ENCODE results near the gene DGUOK.

Gene DGUOK

DNA sequence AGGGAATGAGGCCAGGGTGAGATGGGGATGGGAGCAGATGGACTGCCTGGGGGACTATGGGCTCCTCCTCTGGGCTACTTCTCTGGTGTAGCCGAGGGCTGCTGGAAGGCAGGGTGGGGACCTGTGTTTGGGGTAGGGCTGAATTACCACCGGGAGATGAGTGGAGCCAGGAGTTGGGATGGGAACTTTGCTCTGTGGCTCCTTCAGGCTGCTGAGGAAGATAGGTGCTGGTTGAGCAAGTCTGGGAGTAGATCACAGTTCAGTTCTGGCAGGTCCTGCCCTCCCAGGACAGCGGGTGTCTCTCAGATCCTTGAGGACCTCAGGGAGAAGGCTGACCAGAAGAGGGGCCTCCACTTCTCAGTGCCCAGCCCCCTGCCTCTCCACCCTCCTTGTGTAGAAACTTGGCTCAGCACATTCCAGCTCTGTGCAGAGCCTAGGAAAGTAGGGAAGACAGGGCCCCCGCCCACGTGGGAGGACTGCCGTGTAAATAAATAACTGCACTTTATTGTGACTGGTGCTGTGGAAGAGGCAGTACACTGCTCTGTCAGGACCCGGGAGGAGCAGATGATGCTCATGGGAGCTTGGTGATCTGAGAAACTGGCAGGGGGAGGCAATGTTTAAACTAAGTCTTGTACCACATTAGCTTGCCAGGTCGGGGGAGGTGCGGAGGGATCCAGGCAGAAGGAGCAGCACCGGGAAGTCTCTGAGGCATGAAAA is 73.4 kb downstream of the DGUOK start:
- DNase-seq (ENCODE audit: low spot score): no peak

- DNase-seq (ENCODE audit: low spot score): no peak
Observed at GRCh38 chr2:74000666-74001065, 74.0 kb downstream of the DGUOK start.

DNA sequence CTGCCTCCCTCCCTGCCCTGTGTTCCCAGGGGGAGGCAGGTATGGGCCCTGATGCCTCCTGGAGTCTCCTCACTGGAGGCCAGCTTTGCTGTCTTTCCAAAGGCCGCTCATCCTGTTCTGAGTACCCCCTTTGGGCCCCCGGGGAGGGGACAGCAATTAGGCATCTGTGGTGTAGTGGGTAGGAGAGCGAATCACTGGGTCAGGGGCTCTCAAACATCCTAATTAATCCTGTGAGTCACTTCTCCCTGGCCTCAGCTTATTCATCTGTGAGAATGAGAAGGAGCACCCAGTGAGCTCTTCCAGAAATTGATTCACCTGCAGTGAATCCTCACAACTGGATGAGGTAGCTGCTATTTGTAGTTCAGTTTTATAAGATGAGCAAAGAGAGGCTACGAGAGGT is 74.4 kb downstream of the DGUOK start:
- DNase-seq (ENCODE audit: low spot score): no peak

DNA sequence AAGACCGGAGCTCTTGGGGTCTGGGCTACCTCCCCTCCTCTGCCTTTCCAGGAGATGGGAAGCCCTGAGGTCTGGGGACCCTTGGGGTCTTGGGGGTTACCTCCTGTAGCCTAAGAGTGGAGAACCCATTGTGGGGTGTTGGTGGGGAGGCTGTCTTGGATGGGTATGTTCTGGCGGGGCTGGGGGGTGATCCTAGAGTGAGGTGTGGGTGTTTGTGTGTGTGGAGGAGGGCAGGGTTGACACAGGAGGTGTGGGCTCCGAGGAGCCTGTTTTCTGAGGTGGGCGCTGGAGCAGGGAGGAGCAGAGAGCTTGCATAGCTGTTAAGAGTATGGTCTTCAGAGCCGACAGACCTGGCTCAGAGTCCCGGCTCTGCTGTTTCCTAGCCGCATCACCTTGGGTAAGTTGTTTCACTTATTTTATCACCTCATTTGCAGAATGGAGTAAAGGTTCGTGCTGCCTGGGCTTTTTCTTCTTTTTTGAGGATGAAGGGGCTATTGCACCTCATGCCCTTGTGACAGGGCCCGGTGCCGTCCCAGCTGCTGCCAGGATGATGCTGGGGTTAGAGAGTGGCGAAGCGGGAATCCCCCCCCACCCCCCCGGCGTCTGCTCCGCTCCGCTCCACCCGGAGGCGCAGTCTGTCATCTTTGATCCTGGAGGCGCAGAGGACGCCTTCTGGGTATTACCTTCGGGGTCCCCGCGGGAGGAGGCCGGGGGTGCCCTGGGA is 75.3 kb downstream of the DGUOK start:
- DNase-seq (ENCODE audit: low spot score): no peak

DNA sequence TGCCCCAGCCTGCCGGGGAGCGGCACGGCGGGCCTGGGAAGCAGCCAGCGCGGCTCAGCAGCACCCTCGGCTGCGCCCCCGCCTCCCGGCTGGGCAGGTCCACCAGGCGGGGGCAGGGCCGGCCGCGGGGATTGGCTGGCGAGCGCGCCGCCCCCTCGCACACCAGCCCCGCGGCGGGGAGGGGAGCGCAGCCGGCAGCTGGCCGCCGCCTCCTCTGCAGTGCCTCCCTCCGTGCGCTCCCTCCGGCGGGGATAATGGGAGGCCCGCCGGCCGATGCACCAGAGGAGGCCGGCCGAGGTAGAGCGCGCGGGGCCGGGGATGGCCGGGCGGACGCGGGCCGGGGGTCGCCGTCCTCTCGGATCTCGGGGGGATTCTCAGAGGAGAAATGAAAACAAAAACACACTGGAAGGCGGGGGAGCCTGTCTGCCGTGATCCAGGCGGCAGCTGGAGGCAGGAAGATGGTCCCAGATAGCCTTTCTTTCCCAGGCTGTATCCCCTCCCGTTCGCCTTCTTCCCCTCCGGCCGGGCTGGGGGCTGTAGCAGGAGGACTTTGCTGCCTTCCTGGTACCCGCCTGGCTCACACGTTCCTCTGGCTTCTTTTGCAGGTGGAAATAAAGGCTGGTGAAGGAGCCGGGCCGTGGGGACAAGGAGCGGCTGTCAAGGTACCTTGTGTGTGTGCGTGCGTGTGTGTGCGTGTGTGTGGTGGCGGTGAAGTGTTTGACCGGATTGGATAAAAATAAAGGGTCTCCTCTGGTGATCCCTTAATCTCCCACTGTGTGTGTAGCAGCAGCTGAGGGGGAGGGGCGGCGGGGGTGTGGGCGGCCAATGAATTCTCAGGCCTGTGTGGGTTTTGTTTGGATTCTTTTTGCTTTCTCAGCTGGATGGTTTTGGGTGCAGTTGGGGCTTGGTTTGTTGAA is 76.1 kb downstream of the DGUOK start:
- DNase-seq (ENCODE audit: low spot score): peak; percentile 92

GRCh38 chr2:74003494-74004211 is 77.0 kb downstream of the DGUOK start:
- DNase-seq (ENCODE audit: low spot score): no peak

GRCh38 chr2:74004212-74005182 is 77.8 kb downstream of the DGUOK start:
- no peak for DNase-seq (ENCODE audit: low spot score)

- peak; percentile 29 for DNase-seq (ENCODE audit: low spot score)
Observed at GRCh38 chr2:74005786-74006185, 79.1 kb downstream of the DGUOK start.

GRCh38 chr2:74006459-74006858 is 79.8 kb downstream of the DGUOK start:
- peak; percentile 55 for DNase-seq (ENCODE audit: low spot score)

GRCh38 chr2:74007121-74007520 is 80.4 kb downstream of the DGUOK start:
- peak; percentile 21 for DNase-seq (ENCODE audit: low spot score)

GRCh38 chr2:74007711-74008110 is 81.0 kb downstream of the DGUOK start:
- DNase-seq (ENCODE audit: low spot score): no peak

All from ecto neural progenitor cell (in vitro differentiated cells).